DOHH2 (cell line): Measurements from ENCODE around the gene NEK1.

Source experiments
- CTCF ChIP-seq: fragments of 200-600 bp; sonication (generic); IDR thresholded peaks from one replicate; pipeline ENCODE4 v1.5.1; 2014; ENCODE audit warnings: antibody characterized with exemption, mild to moderate bottlenecking, low read depth, low read length; ENCODE audit not compliant: poor library complexity, severe bottlenecking
- EZH2phosphoT487 ChIP-seq: fragments of 200-600 bp; sonication (generic); IDR thresholded peaks from 2 replicates; pipeline ENCODE4 v1.6.1; 2017; ENCODE audit warnings: borderline replicate concordance, mild to moderate bottlenecking, antibody characterized with exemption, low read length, moderate library complexity, mixed read lengths

GRCh38 chr4:169582706-169583105 lies 29.7 kb downstream of the NEK1 start:
- TF ChIP-seq CTCF: no peak
- TF ChIP-seq EZH2phosphoT487: no peak
